HG03460 (cell line): ENCODE data around the gene WNT1.

Experiments used
- ATAC-seq: cut with Tn5 transposase; IDR thresholded peaks from one replicate; pipeline ENCODE4 v1.9.1; 2021; ENCODE audit not compliant: unreplicated experiment

The WNT1 gene

DNA sequence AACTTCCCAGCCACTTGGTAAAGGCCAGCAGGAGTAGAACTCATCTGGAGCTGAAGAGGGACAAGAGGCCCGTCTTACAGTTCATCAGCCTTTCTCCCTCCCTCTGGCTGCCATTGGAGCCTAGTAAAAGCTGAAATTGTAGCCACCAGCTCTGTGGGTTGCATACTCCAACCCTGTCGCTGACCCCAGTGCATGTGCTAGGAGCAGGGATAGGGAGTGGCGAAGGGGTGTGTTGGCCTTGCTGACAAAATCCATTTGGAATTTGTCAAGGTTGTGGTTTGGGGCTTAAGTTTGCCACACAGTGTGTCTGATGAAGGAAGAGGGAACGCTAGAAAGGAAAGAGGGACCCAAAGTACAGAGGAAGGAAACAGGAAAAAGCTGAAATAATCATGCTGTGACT lies 16.8 kb upstream of the WNT1 start:
- ATAC-seq = no peak

DNA sequence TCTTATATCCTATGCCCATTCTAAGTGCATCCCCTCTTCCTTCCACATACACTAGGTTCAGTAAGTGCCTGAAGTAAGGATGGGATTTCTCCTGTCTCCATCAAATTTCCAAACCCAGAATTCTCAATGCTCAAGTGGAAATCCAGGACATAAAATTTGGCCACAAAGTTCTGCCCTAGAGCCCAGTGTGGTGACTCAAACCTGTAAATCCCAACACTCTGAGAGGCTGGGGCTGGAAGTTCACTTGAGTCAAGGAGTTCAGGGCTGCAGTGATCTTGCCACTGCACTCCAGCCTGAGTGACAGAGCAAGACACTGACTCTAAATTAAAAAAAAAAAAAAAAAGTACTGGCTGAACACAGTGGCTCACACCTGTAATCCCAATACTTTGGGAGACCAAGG lies 16.3 kb upstream of the WNT1 start:
- ATAC-seq = no peak

DNA sequence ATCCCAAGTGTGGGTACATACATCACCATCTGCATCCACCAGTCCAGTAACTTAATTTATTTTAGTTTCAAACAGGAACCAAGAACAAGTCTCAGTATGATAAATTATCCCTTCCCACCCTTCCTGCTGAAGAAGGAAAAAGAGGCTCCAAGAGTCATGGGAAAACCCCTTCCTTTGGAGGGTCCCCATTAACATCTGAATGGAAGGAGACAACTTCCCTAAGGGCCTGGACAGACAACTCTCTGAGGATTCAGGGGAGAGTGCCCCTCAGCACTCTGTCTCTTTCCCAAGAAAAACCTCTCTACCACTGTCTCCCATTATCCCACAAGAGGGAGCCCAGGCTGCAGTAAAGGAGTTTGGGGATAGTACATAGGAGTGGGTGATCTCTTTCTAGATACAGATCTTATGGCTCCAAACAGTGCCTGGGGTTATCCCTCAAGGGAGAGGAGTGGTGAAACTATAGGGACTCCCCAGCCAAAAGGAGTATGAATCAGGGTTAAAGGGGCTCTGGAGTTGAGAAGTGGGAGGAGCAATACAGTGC lies 12.8 kb upstream of the WNT1 start:
- no peak for ATAC-seq

DNA sequence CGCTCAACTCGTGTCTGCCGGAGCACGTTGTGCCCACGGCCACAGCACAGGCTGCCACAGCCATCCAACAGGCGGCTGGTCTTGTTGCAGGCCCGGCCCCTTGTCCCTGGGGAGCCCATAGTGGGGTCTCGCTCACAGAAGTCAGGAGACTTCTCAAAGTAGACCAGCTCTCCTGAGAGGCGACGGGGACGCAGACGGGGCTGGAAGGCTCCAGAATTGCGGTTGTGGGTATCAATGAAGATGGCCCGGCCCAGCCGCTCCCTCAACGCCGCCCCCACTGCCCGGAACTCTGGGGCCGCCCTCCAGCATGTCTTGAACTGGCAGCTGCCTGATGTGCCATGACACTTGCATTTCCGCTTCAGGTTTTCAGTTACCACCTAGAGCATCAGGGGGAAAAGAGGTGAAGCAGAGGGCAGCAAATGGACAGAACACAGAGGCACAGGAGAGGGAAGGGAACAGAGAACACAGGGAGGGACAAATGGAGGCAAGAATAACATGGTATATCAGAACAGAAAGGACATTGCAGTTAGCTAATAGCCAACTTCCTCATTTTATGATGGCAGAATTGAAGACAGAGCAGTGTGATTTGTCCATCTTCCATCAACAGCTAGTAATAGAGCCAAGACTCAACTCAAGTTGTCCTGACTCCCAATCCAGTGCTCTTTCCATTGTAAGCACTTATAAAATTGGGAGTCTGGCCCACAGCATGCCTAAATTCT lies 11.8 kb upstream of the WNT1 start:
- ATAC-seq = no peak

DNA sequence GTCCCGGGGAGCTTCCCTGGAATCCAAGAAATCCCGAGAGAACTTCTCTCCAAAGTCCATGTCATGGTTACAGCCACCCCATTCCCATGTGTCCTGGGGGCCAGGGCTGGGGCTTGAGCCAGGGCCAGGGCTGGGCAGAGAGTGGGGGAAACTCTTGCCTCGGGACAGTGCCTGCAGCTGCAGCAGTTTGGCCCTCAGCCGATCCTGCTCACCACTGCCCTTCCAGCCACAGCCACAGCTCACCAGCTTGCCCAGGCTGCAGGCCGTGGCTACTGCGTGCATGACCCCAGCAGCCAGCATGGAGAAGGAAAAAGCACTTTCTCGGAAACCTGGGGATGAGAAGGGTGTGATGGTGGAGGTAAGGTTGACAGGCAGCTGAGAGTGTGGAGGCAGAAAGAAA lies 10.1 kb upstream of the WNT1 start:
- ATAC-seq = no peak

DNA sequence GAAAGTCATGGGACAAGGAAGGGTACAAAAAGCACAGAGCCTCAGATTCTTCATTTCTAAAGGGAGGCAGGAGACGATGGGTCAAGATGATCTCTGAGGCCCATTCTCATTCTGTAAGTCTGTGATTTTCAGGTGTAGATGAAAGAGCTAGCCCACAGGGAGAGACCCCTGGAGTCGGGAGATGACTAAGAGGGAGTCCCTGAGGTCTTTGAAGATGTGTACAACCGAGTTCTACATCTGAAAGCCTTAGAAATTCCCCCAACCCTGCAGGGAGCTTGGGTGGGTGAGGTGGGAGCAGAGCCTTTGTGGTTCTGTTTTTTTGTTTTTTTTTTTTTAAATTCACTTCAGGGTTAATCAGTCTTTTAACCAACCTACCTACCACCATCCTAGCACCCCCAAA lies 9.7 kb upstream of the WNT1 start:
- no peak for ATAC-seq

DNA sequence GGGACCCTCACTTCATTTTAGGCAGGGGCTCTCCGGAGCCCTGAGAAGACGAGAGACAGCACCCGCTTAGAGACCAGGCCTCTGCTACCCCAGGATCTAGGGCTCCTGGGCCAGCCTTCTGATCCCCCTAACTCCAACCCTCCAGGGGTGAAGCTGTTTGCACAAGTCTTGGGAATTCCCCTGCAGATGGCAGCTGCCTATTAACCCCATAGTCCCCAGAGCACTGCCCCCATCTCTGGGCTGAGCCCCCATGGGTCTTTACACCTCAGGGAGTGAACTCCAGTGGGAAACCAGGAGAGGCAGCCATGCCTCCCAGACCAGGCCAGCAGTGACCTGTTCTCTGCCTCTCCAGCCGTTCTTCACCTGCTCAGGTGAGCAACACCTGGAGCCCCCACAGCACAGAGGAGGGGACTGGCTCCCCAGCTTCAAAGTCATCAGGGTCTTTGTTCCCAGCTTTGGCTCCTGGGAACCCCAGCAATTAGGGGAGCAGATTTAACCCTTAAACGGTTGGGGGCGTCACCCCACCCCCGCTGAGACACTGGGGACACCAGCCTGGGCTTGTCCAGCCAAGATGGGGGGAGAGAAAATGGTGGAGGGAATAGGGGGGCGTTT lies 8.9 kb upstream of the WNT1 start:
- ATAC-seq = no peak

DNA sequence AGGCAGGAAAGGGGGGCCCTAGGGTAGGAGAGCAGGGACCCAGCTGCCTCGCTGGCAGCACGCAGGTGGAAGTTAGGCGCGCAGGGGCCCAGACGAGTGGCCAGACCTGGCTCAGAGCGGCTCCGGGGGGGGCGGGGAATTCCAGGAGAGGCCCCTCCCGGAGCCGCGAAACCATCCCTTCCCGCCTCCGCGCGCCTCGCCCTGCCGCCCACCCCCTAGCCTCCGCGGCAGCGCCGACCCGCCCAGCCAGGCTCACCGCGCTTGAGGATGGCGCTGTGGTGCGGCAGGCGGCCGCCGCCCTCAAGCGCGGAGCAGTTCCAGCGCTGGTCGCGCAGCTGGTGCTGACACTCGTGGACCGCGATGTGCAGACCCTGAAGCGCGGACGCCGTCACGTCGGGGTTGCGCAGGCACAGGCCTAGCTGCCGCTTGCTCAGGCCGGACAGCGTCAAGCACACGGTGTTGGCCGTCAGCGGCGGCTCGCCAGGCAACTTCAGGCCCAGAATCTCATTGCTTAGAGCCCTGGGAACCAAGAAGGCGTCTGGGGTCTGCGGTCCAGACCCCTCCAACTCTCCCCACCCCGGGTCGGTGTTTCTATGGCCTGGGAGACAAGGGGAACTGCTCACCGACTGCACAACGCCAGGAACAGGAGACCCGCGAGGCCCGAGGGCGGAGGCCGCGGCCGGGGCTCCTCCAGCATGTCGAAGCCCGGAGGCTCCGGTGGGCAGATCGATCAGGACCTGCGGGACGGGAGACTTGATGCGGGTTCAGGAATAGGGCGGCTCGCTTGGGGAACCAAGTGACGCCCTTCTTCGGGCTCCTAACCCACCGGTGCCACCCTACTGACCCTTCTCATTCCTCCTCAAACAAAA lies 8.1 kb upstream of the WNT1 start:
- no peak for ATAC-seq

DNA sequence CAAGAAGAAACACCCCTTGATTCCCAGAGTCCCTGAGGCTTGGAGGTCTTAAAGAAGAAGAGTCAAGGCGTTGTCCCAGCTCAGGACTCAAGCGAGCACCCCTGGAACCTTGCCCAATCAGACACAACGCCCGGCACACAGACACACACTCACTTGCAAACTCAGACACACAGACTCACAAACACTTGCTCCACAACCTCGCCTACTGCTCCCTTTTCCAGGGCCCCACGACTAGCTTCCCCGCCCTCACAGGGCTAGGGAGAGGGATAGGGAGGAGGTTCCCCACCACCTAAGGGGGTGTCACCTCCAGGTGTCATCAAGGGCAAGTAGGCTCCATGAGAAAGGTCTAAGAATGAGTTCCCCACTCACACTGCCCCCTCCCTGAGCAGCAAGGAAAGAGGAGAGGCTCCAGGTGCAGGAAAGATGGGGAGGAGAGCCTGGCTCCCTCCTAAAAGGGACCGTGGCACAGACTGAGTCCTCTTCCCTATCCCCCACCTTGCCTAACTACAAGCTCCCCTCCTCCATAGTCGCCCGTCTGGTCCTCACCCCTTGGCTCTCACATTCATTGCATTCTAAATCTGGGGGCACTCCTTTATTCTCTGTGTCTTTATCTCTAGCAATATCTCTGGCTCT lies 7.3 kb upstream of the WNT1 start:
- ATAC-seq = no peak

DNA sequence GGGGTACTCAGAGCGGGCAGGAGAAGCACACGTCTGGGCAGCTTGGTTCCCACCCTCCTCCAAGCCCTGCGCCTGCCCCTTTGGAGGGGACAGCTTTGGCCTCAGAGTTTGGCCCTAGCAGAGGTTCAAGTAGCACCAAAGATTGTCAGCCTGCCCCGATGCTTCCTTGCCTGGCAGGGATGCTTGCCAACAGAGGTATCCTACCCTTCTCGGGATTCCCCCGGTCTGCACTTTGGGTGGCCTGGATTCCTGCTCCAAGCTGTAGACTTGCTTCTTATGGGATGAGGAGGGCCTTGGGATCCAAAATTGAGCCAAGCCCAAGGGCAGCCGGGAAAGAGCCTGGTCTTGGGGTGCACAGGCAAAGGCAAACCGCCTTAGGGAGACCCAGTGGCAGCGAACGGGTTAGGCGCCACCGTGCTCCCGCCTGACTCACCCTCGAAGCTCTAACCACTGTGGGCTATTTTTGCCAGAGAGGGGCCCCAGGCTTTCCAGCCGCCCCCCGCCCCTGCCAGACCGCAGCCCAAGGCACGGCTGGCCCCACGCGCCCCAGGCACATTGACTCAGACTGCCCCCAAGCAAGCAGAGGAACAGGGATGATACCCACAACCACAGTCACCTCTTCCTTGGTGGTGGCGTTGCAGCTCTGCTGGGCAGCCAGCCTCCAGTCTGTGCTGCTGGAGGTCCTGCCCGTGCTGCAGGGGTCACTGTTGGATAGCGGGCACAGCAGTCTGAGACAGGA lies 5.7 kb upstream of the WNT1 start:
- ATAC-seq = no peak

DNA sequence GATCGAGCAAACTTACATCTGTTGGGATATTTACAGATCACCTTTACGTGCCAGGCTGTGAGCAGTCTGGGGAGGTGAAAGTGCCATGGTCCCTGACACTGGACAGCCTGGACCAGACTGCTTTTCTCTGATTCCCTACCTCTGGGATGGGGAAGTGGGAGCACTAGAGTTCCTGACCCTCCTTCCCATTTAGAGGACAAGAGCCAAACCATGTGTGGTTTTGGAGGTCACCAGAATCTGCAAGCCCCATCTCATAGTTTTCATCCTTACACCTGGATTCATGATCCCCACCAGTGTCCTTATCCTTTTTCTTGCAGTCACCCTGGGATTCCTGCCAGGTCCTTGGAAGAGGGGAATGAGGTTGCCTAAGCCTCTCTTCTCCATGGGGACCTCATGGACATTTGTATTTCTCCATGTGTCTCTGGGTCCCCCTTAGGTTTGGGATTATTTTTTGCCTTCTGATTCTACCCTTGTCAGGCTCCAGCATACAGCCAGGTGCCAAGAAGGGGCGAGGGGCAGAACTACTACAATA lies 5.1 kb upstream of the WNT1 start:
- ATAC-seq = no peak

DNA sequence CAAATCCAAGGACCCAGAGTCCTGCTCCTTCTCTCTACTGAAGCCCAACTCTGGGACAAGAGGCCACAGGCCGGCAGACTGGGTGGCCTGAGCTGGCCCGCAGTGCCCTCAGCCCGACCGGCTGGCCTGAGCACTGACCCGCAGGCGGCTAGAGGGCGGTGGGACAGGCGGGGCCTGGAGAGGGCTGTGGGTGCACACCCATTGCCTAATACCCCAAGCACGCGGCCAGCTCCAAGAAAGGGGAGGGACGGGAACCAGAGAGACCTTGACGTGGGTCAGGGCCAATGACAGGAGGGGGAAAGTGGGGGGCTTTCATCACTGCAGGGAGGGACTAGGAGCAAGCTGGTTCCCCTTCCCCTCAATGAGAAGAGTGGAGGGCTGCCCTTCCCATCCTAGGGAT lies 4.6 kb upstream of the WNT1 start:
- ATAC-seq = no peak

DNA sequence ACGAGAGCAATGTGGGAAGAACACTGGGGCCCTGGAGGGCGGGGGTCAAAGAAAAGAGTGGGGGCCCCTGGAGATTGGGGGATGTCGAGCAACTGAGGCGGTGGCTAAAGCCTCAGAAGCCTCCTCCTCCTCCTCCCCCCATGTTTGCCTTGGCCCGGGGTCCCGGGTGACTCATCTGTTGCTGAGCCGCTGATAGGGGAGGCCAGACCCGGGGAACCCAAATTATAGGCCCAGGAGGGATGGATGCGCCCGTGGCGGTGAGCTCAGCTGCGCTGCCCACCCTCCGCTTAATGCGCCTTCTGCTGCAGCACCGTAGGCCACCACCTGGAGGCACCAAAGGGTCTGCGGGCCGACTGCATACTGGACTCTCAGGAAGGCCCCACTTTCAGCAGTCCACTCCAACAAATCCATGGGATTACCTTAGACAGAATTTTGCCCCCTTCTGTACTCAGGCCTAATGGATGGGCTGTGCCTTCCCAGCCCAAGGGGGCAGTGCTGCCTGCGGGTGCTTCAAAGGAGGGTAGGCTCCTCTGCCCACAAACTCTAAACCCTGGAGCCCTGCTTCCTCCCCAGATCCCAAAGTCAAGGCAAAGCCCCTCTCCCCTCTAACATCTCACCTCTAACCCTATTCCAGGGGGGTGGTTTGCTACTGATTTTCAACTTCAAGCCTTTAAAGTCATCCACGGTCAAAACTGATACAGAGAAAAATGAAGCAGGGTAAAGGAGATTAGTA lies 4.0 kb upstream of the WNT1 start:
- no peak for ATAC-seq

DNA sequence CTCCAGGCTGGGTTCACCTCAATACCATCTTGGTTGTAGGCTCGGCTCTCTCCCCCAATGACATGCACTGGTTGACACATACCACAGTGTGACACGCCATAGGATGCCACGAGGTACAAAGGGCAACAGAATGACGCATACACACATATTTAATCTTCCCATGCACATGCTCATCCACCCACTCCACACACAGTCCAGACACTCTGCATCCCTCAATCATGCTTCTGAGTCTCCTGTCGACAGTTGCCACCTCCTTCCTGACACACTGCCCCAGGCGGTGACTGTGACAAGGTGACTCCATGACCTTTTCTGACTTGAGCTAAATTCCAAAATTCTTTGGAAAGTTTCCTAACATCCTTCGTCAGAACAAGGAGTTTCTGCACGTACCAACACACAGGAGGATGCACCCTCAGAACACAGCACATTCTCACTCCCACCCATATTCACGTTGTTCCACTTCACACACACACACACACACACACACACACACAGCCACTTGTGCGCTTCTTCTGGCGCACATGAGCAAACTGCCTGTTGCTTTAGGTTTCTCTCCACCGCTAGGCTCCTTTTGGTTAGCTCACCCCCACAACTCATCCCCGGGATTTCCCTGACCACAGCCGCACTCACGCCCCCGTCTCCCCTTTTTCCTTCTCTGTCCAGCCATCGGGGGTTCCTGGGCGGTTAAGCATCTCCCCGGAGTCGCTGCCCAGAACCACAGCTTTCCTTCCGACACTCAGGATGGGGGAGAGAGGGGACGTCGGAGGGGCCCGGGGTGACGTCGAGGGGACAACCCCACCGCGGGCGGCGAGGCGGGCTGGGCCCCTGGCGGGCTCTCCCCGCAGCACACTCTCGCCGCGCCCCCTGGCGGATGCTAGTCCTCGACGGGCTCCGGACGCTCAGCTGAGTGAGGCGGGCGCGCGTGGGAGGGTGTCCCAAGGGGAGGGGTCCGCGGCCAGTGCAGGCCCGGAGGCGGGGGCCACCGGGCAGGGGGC lies 536 bp upstream of the WNT1 start:
- peak; percentile 45 for ATAC-seq

DNA sequence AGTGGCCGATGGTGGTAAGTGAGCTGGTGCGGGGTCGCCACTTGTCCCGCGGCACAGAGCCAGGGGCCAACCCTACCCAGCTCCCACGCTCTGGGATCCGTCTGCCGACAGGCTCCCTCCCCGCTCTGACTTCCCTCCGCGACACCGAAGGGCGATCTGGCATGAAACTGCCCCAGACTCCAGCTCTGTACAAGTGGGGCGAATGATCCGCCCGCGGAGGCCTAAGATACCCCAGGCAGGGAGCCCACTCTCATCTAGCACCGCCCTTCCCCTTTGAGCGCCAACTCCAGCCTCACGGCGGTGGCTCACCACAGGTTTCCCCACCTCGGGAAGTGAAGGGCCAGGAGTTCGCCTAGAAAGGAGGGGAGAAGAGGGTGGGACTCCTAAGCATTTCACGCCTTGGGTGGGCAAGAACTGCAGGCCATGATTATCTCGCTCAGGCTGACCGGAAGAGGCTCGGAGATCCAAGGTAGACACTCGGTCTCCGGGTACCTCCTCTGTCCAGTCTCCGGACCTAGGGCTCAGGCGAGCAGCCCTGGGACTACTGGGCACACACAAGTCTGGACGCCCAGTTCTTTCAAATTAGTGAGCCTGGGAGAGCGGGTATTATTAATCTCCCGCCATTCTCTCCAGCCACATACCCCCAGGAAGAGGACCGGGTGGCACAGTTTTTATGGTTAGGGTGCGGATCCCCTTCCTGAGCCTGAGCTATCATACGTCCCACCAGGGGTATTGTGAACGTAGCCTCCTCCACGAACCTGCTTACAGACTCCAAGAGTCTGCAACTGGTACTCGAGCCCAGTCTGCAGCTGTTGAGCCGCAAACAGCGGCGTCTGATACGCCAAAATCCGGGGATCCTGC lies 849 bp downstream of the WNT1 start:
- no peak for ATAC-seq

DNA sequence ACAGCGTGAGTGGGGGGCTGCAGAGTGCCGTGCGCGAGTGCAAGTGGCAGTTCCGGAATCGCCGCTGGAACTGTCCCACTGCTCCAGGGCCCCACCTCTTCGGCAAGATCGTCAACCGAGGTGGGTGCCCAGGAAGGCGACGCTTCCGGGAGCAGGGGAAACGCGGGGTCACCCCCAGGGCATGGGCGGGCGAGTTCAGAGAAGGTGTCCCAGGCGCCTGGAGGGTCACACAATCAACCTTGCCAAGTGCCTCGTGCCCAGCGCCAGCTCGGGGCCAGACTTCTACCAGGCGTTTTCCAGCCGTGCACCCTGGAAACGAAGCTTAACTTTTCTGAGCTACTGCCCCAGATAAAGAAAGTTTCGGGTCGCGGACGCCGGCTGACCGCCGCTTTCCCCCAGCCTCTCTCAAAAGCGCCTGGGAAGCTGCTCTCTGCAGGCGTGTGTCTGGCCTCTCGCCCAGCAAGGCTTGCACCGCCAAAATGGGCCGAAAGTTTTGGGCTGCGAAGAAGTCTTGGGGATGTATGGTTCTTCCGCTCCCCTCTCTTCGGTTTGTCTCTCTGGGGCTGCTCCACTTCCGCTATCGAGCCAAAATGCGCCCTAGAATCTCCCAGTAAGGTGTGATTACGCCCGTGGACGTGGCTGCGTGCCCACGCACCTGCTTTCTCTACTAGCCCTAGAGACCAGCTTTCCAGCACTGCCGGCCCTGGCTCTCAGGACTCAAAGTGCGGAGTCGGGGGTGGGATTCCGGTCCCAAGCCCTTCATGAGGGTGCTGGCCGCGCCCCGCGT lies 1.7 kb downstream of the WNT1 start:
- ATAC-seq = no peak
